Uterus (tissue), 4 donors: Measurements from ENCODE around the gene CELA2B. TPM values are rescaled to one million over a fixed set of nuclear protein-coding genes. Genes with fewer than 3 reads are reported as not detected.

ENCODE experiments used
- DNase-seq, 2 donors: peaks; one replicate each; pipeline ENCODE4 v3.0.0-alpha.2; 2019 to 2020
- H3K27ac ChIP-seq, 2 donors: fragments of 200-600 bp; sonication (generic); 1 replicate in 1 of 2; 2 replicates in 1 of 2; pipeline ENCODE4 v1.5.1; 2016 to 2018
- H3K27me3 ChIP-seq, 2 donors: fragments of 200-600 bp; sonication (generic); one replicate each; pipeline ENCODE4 v1.5.1; 2018 to 2019; ENCODE audit warnings: control low read depth in 1 of 2
- H3K36me3 ChIP-seq, 2 donors: fragments of 200-600 bp; sonication (generic); one replicate each; pipeline ENCODE4 v1.5.1; 2019; ENCODE audit warnings: control low read depth in 1 of 2
- H3K4me1 ChIP-seq, 2 donors: fragments of 200-600 bp; sonication (generic); one replicate each; pipeline ENCODE4 v1.5.1; 2018 to 2019; ENCODE audit warnings: control low read depth in 1 of 2
- H3K4me3 ChIP-seq, 2 donors: fragments of 200-600 bp; sonication (generic); 1 replicate in 1 of 2; 2 replicates in 1 of 2; pipeline ENCODE4 v1.5.1; 2018 to 2019; ENCODE audit warnings: mild to moderate bottlenecking in 1 of 2
- H3K9me3 ChIP-seq, 2 donors: fragments of 200-600 bp; sonication (generic); one replicate each; pipeline ENCODE4 v1.5.1; 2019; ENCODE audit warnings: control low read depth in 1 of 2
- CTCF ChIP-seq, 4 experiments: fragments of 200-600 bp in 2 of 4; fragments of 450-650 bp in 2 of 4; sonication (generic) in 2 of 4; IDR thresholded peaks; one replicate each; pipeline ENCODE4 v1.5.1; 2016 to 2019; ENCODE audit warnings: antibody characterized with exemption in 4 of 4, mild to moderate bottlenecking in 2 of 4, moderate library complexity in 1 of 4
- POLR2A ChIP-seq, 2 donors: fragments of 450-650 bp; IDR thresholded peaks; one replicate each; pipeline ENCODE4 v1.6.1; 2016; ENCODE audit warnings: antibody characterized with exemption in 2 of 2, mild to moderate bottlenecking in 1 of 2, moderate library complexity in 1 of 2
- intact Hi-C: fragments of 100-400 bp; cut with DNase I; formaldehyde crosslinking; loops from one replicate; pipeline ENCODE4 v1.15.1; 2023; ENCODE audit warnings: low total_unique reads
- total RNA-seq, 4 donors: library from RNA; depleted of rRNA in 3 of 4; stranded (reverse); fragments of >200 nt in 3 of 4; gene quantifications; one replicate each; pipeline versions ENCODE4 v1.1.0 to v1.2.4, GENCODE V29; 2014 to 2023
- donor health status: DM: yes; HTN: yes; CAD: no.

The CELA2B gene
- total RNA-seq, 4 donors from 2014 or later: not detected

DNA sequence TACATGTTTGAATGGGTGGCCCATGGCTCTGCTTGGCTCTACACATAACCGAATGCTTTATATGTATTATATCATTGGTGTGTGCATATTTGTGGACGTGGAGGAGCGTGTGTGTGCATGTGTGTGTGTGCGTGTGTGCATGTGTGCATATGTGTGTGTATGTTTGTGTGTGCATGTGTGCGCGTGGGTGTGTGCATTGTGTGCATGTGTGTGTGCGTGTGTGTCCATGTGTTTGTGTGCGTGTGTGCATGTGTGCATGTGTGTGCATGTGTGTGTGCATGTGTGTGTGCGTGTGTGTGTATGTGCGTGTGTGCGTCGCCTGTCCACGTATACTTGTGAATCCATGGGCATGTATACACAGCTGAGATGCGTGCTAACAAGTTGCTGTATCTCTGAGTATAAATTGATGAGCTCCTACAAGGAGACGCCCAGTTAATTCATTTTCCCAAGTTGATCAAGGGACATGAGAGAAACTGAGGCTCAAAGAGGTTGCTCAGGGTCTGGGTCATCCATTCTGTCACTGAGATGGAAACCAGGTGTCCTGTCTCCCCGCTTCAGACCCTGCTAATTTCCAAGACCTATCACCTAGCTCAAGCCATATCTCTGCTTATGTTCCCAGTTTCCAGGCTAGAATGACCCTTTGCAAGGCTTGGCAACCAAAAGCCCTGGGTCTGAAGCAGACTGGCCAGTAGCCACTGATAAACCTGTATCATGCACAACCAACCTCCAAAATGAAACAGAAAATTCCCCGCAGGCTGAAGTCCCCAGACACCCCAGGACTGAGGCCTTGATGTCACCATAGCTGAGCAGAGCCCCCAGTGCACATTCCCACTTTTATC, 40.4 kb upstream of the CELA2B start:
- no peak for DNase-seq
- H3K27me3 ChIP-seq: no peaks in the 10 kb centered on the region
- TF ChIP-seq POLR2A (IDR thresholded peaks at IDR 0.05) (no peak), CTCF (IDR thresholded peaks at IDR 0.05) (no peak)
- no peaks in the 10 kb centered on the region for H3K4me1 ChIP-seq
- H3K9me3 ChIP-seq: no peaks in the 10 kb centered on the region
- H3K36me3 ChIP-seq: no peaks in the 10 kb centered on the region
- intact Hi-C loops: no loop called here
- H3K27ac ChIP-seq: no peak overlapping the region
- H3K4me3 ChIP-seq: no peak overlapping the region

GRCh38 chr1:15436881-15437442, 38.9 kb upstream of the CELA2B start:
- Histone ChIP-seq H3K9me3 (no peaks in the 10 kb centered on the region), H3K4me1 (no peaks in the 10 kb centered on the region), H3K36me3 (no peaks in the 10 kb centered on the region), H3K27me3 (no peaks in the 10 kb centered on the region), H3K27ac (no peak overlapping the region), H3K4me3 (no peak overlapping the region)
- intact Hi-C loops: no loop called here
- no peak for DNase-seq
- TF ChIP-seq POLR2A (IDR thresholded peaks at IDR 0.05) (no peak), CTCF (IDR thresholded peaks at IDR 0.05) (no peak)

GRCh38 chr1:15439325-15439724, 36.6 kb upstream of the CELA2B start:
- no peak for DNase-seq
- intact Hi-C loops: no loop called here
- no peaks in the 10 kb centered on the region for H3K4me1 ChIP-seq
- H3K27me3 ChIP-seq: no peaks in the 10 kb centered on the region
- TF ChIP-seq POLR2A (IDR thresholded peaks at IDR 0.05) (no peak), CTCF (IDR thresholded peaks at IDR 0.05) (no peak)
- H3K36me3 ChIP-seq: no peaks in the 10 kb centered on the region
- H3K9me3 ChIP-seq: no peaks in the 10 kb centered on the region
- no peak overlapping the region for H3K4me3 ChIP-seq
- no peak overlapping the region for H3K27ac ChIP-seq

DNA sequence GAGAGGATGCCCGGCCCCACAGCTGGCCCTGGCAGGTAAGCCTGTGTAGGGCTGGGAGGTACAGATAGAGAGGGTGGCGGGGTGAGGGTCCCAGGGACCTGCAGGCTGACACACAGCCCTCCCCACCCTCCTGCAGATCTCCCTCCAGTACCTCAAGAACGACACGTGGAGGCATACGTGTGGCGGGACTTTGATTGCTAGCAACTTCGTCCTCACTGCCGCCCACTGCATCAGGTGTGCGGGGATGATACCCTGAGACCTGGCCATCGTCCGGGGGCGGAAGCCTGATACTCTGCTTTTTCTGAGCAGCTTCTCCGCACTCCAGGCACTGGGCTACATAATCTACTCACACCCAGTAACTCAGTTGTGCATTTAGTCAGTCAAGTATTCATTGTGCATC, 35.5 kb upstream of the CELA2B start:
- intact Hi-C loops: no loop called here
- Histone ChIP-seq H3K4me3 (no peak overlapping the region), H3K4me1 (no peaks in the 10 kb centered on the region), H3K27me3 (no peaks in the 10 kb centered on the region), H3K27ac (no peak overlapping the region), H3K9me3 (no peaks in the 10 kb centered on the region), H3K36me3 (no peaks in the 10 kb centered on the region)
- no peak for TF ChIP-seq POLR2A (IDR thresholded peaks at IDR 0.05)
- no peak for TF ChIP-seq CTCF (IDR thresholded peaks at IDR 0.05)
- no peak for DNase-seq

GRCh38 chr1:15441247-15441646, 34.7 kb upstream of the CELA2B start:
- Histone ChIP-seq H3K4me1 (no peaks in the 10 kb centered on the region), H3K27ac (no peak overlapping the region)

More at GRCh38 chr1:15441247-15441646, 34.7 kb upstream of the CELA2B start:
- TF ChIP-seq POLR2A (IDR thresholded peaks at IDR 0.05): no peak
- Histone ChIP-seq H3K36me3 (no peaks in the 10 kb centered on the region), H3K4me3 (no peak overlapping the region), H3K9me3 (no peaks in the 10 kb centered on the region), H3K27me3 (no peaks in the 10 kb centered on the region)
- DNase-seq: no peak
- intact Hi-C loops: no loop called here
